Mammary epithelial cell (primary cell): ENCODE data around the gene STARD3NL.
"Not testable (repeated sequence)": the region's sequence is repeated elsewhere in the genome, so short reads cannot be mapped to it uniquely, and the experiment has no call there.

ENCODE experiments used
- EZH2 ChIP-seq: IDR thresholded peaks from 2 replicates; pipeline ENCODE4 v1.6.1; 2012; ENCODE audit warnings: low read length, inconsistent platforms, borderline replicate concordance
- TF ChIP-seq, protein P1 (sequence below), 2 donors: IDR thresholded peaks in 1 of 2; conservative IDR thresholded peaks in 1 of 2; 2 replicates each; pipeline ENCODE4 v1.5.1; 2011 to 2012; ENCODE audit warnings: inconsistent platforms in 2 of 2, low read length in 2 of 2, mild to moderate bottlenecking in 2 of 2, control low read depth in 1 of 2, low read depth in 1 of 2; ENCODE audit not compliant: insufficient read depth in 1 of 2; ENCODE audit errors: extremely low read depth in 1 of 2

DNA sequence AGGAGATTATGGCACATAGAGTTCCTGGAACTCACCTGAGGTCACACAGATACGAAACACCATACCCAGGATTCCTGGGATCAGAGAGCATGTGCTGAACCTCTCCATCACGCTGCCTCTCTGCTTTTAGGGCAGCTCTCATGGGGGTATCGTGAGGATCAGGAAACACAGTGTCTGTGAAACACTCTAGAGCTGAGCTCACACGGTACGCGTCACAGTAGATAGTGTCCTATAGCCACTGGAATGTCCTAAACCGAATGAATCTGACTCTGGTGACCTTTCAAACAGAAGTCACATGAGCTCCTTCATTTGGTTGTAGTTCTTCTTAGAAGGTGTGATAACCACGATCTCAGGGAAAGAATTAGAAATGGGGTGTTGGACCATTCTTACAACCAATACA lies 81.1 kb downstream of the STARD3NL start:
- TF ChIP-seq, protein P1, sequence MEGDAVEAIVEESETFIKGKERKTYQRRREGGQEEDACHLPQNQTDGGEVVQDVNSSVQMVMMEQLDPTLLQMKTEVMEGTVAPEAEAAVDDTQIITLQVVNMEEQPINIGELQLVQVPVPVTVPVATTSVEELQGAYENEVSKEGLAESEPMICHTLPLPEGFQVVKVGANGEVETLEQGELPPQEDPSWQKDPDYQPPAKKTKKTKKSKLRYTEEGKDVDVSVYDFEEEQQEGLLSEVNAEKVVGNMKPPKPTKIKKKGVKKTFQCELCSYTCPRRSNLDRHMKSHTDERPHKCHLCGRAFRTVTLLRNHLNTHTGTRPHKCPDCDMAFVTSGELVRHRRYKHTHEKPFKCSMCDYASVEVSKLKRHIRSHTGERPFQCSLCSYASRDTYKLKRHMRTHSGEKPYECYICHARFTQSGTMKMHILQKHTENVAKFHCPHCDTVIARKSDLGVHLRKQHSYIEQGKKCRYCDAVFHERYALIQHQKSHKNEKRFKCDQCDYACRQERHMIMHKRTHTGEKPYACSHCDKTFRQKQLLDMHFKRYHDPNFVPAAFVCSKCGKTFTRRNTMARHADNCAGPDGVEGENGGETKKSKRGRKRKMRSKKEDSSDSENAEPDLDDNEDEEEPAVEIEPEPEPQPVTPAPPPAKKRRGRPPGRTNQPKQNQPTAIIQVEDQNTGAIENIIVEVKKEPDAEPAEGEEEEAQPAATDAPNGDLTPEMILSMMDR (conservative IDR thresholded peaks at IDR 0.05 in 1 of 2, IDR thresholded peaks at IDR 0.05 in 1 of 2; ENCODE audit: extremely low read depth in 1 of 2, insufficient read depth in 1 of 2, low read depth in 1 of 2, low read length in 2 of 2) = not testable (repeated sequence)
- not testable (repeated sequence) for TF ChIP-seq EZH2
